ENCODE results near the gene NUDT3.

The NUDT3 gene

DNA sequence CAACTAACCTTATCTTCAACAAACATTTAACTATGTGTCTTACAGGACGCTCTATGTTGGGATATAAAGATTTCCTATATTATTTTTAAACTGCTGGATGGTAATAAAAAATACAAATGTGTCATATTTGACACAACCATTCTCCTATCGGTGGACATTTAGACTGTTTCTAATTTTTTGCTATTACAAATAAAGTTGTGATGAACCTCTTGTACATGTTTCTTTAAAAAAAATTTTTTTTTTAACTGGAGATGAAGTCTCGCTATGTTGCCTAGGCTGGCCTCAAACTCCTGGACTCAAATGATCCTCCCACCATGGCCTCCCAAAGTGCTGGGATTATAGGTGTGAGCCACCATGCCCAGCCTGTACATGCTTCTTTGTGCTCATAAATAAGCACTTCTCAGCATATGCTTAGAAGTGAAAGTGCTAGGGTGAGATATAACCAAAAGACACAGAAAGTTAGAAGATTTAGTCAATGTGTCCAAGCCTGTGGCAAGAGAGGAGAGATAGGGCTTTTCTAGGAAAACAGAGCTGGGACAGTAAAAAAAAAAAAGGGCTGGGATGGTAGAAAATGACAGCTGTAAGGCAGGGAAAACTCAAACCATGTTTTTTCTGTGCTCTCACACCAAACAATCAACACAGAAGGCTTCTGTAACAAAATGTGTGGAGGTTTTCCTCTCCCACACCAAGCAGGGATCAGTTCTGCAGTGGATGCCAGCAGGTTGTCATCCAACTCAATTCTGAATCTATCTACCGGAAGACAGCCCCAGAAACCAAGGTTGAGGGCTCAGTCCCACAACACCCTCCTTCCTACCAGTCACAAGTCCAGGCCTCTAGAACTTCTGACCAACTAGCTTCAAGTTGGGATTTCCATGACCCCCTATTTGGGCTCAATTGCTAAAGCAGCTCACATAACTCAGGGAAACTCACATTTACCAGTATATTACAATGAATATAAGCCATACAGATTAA is 73.7 kb downstream of the NUDT3 start:
- TF ChIP-seq, protein P1, sequence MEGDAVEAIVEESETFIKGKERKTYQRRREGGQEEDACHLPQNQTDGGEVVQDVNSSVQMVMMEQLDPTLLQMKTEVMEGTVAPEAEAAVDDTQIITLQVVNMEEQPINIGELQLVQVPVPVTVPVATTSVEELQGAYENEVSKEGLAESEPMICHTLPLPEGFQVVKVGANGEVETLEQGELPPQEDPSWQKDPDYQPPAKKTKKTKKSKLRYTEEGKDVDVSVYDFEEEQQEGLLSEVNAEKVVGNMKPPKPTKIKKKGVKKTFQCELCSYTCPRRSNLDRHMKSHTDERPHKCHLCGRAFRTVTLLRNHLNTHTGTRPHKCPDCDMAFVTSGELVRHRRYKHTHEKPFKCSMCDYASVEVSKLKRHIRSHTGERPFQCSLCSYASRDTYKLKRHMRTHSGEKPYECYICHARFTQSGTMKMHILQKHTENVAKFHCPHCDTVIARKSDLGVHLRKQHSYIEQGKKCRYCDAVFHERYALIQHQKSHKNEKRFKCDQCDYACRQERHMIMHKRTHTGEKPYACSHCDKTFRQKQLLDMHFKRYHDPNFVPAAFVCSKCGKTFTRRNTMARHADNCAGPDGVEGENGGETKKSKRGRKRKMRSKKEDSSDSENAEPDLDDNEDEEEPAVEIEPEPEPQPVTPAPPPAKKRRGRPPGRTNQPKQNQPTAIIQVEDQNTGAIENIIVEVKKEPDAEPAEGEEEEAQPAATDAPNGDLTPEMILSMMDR (IDR thresholded peaks at IDR 0.05; ENCODE audit: insufficient read depth, low read depth, low read length, missing control alignments), result no peak
- DNase-seq (ENCODE audit: low read depth), result no peak
- H3K4me3 ChIP-seq (ENCODE audit: low read length), result no peak overlapping the region

DNA sequence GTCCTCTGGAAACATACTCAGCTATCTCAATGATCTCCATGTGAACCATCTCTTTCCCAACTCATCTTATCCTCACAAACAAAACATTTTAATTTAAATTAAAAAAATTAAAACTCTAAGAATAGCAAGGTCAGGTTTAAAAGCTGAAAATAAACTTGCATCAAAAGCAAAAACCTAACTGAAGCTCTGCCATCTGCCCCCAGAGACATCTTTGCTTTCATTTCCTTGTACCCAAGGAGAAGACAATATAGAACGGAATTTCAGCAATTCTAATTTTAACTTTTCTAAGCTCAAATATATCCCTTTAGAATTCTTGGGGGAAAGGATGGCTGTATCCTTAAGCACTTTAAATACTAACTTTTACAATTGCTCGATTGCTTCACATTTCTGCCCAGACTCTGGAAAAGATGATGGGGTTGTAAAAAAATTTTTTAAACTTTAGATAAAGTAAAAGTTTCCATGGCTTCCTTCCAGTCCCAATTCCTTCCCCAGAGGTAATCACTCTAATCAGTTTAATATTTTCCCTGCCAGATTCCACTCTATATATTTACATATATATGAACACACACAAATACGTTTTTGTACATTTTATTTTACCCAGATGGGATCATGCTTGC is 74.5 kb downstream of the NUDT3 start:
- H3K4me3 ChIP-seq (ENCODE audit: low read length), result no peak overlapping the region
- no peak for DNase-seq (ENCODE audit: low read depth)
- TF ChIP-seq, protein P1 (IDR thresholded peaks at IDR 0.05; ENCODE audit: insufficient read depth, low read depth, low read length, missing control alignments), result no peak

DNA sequence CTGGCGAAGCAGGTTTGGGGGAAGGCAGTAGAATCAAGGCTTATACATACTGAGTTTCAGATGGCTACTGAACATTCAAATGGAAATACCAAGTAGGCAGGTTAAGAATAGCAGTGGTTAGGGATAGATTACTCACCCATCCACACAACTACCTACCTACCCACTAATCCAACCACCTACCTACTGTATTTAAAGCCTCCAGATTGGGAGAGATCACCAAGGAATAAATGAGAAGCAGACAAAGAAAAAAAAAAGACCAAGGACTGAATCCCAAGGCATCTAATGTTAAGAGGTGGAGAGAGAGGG is 75.3 kb downstream of the NUDT3 start:
- no peak overlapping the region for H3K4me3 ChIP-seq (ENCODE audit: low read length)
- TF ChIP-seq, protein P1 (IDR thresholded peaks at IDR 0.05; ENCODE audit: insufficient read depth, low read depth, low read length, missing control alignments), result no peak
- DNase-seq (ENCODE audit: low read depth), result no peak

DNA sequence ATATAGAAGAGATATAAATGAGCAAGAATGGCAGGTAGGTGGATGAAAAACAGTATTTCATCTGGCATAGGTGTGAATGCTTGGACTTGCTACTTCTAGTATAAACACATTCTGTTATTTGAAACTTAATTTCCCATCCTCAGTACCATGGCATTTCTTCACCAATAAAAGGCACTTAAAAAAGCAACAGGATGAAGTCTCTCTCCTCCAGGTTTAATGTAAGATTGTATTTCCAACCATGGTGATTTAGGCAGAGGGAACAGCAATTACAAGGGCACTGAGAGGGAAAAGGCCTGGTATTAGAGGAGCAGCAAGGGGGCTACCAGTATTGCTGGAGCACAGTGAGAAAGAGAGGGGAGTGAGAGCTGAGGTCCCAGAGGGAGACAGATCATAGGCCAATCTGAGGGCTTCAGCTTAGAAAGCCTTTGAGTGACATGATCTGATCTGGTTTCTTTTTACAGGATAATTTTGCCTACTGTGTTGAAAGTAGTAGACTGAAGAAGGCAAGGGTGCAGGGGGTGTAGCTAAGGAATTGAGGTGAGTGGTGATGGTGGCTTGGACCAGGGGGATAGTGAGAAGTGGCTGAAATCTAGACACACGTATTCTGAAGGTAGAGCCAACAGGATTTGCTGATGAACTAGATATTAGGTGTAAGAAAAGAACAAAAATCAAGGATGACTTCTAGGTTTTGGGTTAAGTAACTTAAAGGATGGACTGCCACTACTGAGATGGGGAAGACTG is 75.9 kb downstream of the NUDT3 start:
- TF ChIP-seq, protein P1 (IDR thresholded peaks at IDR 0.05; ENCODE audit: insufficient read depth, low read depth, low read length, missing control alignments), result no peak
- H3K4me3 ChIP-seq (ENCODE audit: low read length), result no peak overlapping the region
- DNase-seq (ENCODE audit: low read depth), result no peak

DNA sequence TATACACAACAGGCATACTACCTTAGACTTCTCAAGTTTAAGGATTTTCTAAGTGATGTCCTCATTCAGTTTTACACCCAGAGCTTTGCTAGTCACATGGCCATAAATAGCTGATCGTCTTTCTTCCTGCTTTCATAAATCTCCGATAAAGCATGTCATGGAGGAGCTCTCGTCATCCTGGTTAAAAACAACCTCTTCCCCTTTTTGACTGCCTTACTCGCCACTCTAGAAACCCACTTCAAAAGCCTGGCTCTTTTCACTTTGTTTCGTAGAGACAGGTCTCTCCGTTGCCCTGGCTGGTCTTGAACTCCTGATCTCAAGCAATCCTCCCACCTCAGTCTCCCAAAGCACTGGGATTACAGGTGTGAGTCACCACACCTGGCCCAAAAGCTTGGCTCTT is 76.7 kb downstream of the NUDT3 start:
- DNase-seq (ENCODE audit: low read depth), result no peak
- TF ChIP-seq, protein P1 (IDR thresholded peaks at IDR 0.05; ENCODE audit: insufficient read depth, low read depth, low read length, missing control alignments), result no peak
- H3K4me3 ChIP-seq (ENCODE audit: low read length), result no peak overlapping the region

DNA sequence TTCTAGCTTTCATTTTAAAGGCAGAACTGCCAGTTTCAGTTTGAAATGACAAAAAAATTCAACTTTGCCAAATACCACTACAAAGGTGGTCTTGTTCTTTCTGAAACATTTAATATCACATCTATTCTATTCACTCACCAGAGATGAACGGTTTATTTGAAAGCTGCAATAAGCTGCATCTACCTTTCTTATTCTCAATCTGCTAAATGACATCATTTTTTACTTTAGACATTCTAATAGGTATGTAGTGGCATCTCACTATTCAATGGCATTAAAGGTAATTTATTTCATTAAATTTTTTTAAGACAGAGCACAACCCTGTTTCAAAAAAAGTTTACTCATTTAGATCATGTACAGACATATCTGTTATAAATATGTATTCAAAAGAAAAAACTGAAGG is 77.2 kb downstream of the NUDT3 start:
- no peak for DNase-seq (ENCODE audit: low read depth)
- no peak overlapping the region for H3K4me3 ChIP-seq (ENCODE audit: low read length)
- TF ChIP-seq, protein P1 (IDR thresholded peaks at IDR 0.05; ENCODE audit: insufficient read depth, low read depth, low read length, missing control alignments), result no peak
